ENCODE results near the gene PTGDS. TPM values are rescaled to one million over a fixed set of nuclear protein-coding genes. Genes with fewer than 3 reads are reported as not detected.

Gene PTGDS
- total RNA-seq, 3 donors from 2014 or later, result 46.7 to 72.6 (median 48.2) TPM

- Histone ChIP-seq H3K9me3 (no peaks in the 10 kb centered on the region), H3K4me1 (no peaks in the 10 kb centered on the region)
- intact Hi-C loops (cut with DNase I; ENCODE audit: low total_unique reads), result no loop called here
Observed at GRCh38 chr9:136962163-136962562, 15.1 kb upstream of the PTGDS start.

GRCh38 chr9:136962701-136963248 lies 14.5 kb upstream of the PTGDS start:
- intact Hi-C loops (cut with DNase I; ENCODE audit: low total_unique reads), result no loop called here
- Histone ChIP-seq H3K4me3 (no peak overlapping the region), H3K27ac (no peak overlapping the region), H3K36me3 (no peaks in the 10 kb centered on the region), H3K27me3 (no peaks in the 10 kb centered on the region), H3K4me1 (no peaks in the 10 kb centered on the region), H3K9me3 (no peaks in the 10 kb centered on the region)
- DNase-seq (ENCODE audit: low spot score in 2 of 2), result no peak
- TF ChIP-seq POLR2AphosphoS5 (IDR thresholded peaks at IDR 0.05), result no peak
- TF ChIP-seq POLR2A (IDR thresholded peaks at IDR 0.05), result no peak
- no peak for TF ChIP-seq CTCF (IDR thresholded peaks at IDR 0.05)

More at GRCh38 chr9:136962163-136962562, 15.1 kb upstream of the PTGDS start:
- Histone ChIP-seq H3K27me3 (no peaks in the 10 kb centered on the region), H3K27ac (no peak overlapping the region), H3K36me3 (no peaks in the 10 kb centered on the region), H3K4me3 (no peak overlapping the region)
- TF ChIP-seq POLR2A (IDR thresholded peaks at IDR 0.05), result no peak
- TF ChIP-seq CTCF (IDR thresholded peaks at IDR 0.05), result no peak
- TF ChIP-seq POLR2AphosphoS5 (IDR thresholded peaks at IDR 0.05), result no peak
- no peak for DNase-seq (ENCODE audit: low spot score in 2 of 2)

- H3K9me3 ChIP-seq, result no peaks in the 10 kb centered on the region
- no peaks in the 10 kb centered on the region for H3K36me3 ChIP-seq
- H3K27me3 ChIP-seq, result no peaks in the 10 kb centered on the region
- DNase-seq (ENCODE audit: low spot score in 2 of 2), result no peak
- no peak overlapping the region for H3K4me3 ChIP-seq
- H3K4me1 ChIP-seq, result no peaks in the 10 kb centered on the region
- TF ChIP-seq POLR2A (IDR thresholded peaks at IDR 0.05), result no peak
- TF ChIP-seq CTCF (IDR thresholded peaks at IDR 0.05), result no peak
- TF ChIP-seq POLR2AphosphoS5 (IDR thresholded peaks at IDR 0.05), result no peak
- intact Hi-C loops (cut with DNase I; ENCODE audit: low total_unique reads), result no loop called here
- no peak overlapping the region for H3K27ac ChIP-seq
Observed at GRCh38 chr9:136963341-136963740, 14.0 kb upstream of the PTGDS start.

- no peak overlapping the region for H3K27ac ChIP-seq
- no peaks in the 10 kb centered on the region for H3K4me1 ChIP-seq
- H3K36me3 ChIP-seq, result no peaks in the 10 kb centered on the region
Observed at GRCh38 chr9:136963751-136964150, 13.6 kb upstream of the PTGDS start.

More at GRCh38 chr9:136963751-136964150, 13.6 kb upstream of the PTGDS start:
- TF ChIP-seq POLR2A (IDR thresholded peaks at IDR 0.05) (no peak), CTCF (IDR thresholded peaks at IDR 0.05) (no peak), POLR2AphosphoS5 (IDR thresholded peaks at IDR 0.05) (no peak)
- no peaks in the 10 kb centered on the region for H3K27me3 ChIP-seq
- DNase-seq (ENCODE audit: low spot score in 2 of 2), result no peak
- H3K9me3 ChIP-seq, result no peaks in the 10 kb centered on the region
- intact Hi-C loops (cut with DNase I; ENCODE audit: low total_unique reads), result no loop called here
- no peak overlapping the region for H3K4me3 ChIP-seq

Data from breast epithelium (tissue), 4 donors.